CD8-positive, alpha-beta memory T cell (primary cell): ENCODE results near the gene LYSMD4. TPM values are rescaled to one million over a fixed set of nuclear protein-coding genes. Genes with fewer than 3 reads are reported as not detected.
"Not testable (repeated sequence)": the region's sequence is repeated elsewhere in the genome, so short reads cannot be mapped to it uniquely, and the experiment has no call there.

Experiments used
- CTCF ChIA-PET: fragments of 350-600 bp; sonication (Branson Sonifier 250); formaldehyde crosslinking; loops from one replicate; lab custom pipeline; 2021; ENCODE audit warnings: antibody characterized with exemption; lab: Charles Lee
- POLR2A ChIA-PET: fragments of 350-600 bp; sonication (Branson Sonifier 250); formaldehyde crosslinking; loops from one replicate; lab custom pipeline; 2021; ENCODE audit warnings: antibody characterized with exemption; lab: Charles Lee
- DNase-seq, 5 donors: peaks; one replicate each; pipeline versions ENCODE4 v3.0.0 to v3.0.0-alpha.2; 2020 to 2022; ENCODE audit warnings: mixed read lengths in 1 of 5
- H3K27ac ChIP-seq: one replicate; pipeline ENCODE4 v1.7.0; 2013; ENCODE audit warnings: low read depth, mild to moderate bottlenecking, low read length, moderate library complexity
- H3K27me3 ChIP-seq: 2 replicates; pipeline ENCODE4 v1.7.0; 2013; ENCODE audit warnings: low read length, mild to moderate bottlenecking; ENCODE audit not compliant: insufficient read depth, poor library complexity, severe bottlenecking
- H3K36me3 ChIP-seq: 2 replicates; pipeline ENCODE4 v1.7.0; 2013; ENCODE audit warnings: mild to moderate bottlenecking, low read length, moderate library complexity; ENCODE audit not compliant: insufficient read depth
- H3K4me1 ChIP-seq: 2 replicates; pipeline ENCODE4 v1.7.0; 2013; ENCODE audit warnings: mild to moderate bottlenecking, low read length, moderate library complexity; ENCODE audit not compliant: insufficient read depth
- H3K4me3 ChIP-seq: 2 replicates; pipeline ENCODE4 v1.7.0; 2013; ENCODE audit warnings: mild to moderate bottlenecking, low read length
- H3K9me3 ChIP-seq: 2 replicates; pipeline ENCODE4 v1.7.0; 2013; ENCODE audit warnings: mild to moderate bottlenecking, low read length
- H3K27ac Mint-ChIP-seq, 8 donors: one replicate each; pipeline ENCODE4 v1.8.0; 2020 to 2021; ENCODE audit warnings: mixed read lengths in 8 of 8, mild to moderate bottlenecking in 6 of 8, inconsistent platforms in 3 of 8, moderate library complexity in 3 of 8
- H3K27me3 Mint-ChIP-seq, 2 donors: one replicate each; pipeline ENCODE4 v1.8.0; 2020 to 2021; ENCODE audit warnings: mixed read lengths in 2 of 2, mild to moderate bottlenecking in 1 of 2, moderate library complexity in 1 of 2
- H3K36me3 Mint-ChIP-seq, 3 donors: one replicate each; pipeline ENCODE4 v1.8.0; 2020 to 2021; ENCODE audit warnings: mixed read lengths in 3 of 3, inconsistent platforms in 1 of 3, mild to moderate bottlenecking in 1 of 3
- H3K4me1 Mint-ChIP-seq, 3 donors: one replicate each; pipeline ENCODE4 v1.8.0; 2020 to 2021; ENCODE audit warnings: mixed read lengths in 3 of 3, inconsistent platforms in 1 of 3, mild to moderate bottlenecking in 1 of 3
- H3K4me3 Mint-ChIP-seq, 7 donors: one replicate each; pipeline ENCODE4 v1.8.0; 2020 to 2021; ENCODE audit warnings: mixed read lengths in 7 of 7, mild to moderate bottlenecking in 6 of 7, moderate library complexity in 4 of 7, inconsistent platforms in 2 of 7
- H3K9me3 Mint-ChIP-seq, 5 donors: one replicate each; pipeline ENCODE4 v1.8.0; 2020 to 2022; ENCODE audit warnings: mixed read lengths in 5 of 5, mild to moderate bottlenecking in 3 of 5, moderate library complexity in 2 of 5, inconsistent platforms in 1 of 5
- polyA plus RNA-seq: library from polyadenylated mRNA; unstranded; fragments of 300-500 nt; fragmentation: Illumina TruSeq; gene quantifications from one replicate; pipeline ENCODE4 v1.2.3, GENCODE V29; 2021
- total RNA-seq, 2 experiments: library from RNA; stranded (reverse); gene quantifications; one replicate each; pipeline ENCODE4 v1.2.3, GENCODE V29; 2021

LYSMD4 gene
- total RNA-seq (1 to 10 TPM; 7.9 to 8.4 TPM), polyA plus RNA-seq (6.5 TPM)

GRCh38 chr15:99733268-99734039 is at the start of gene LYSMD4:
TSS of gene LYSMD4 (minus strand) at chr15:99733437. CDS start at chr15:99731999, 1,438 bp downstream.
- H3K4me1 ChIP-seq, result peaks cover 11% of the 10 kb centered on the region
- Mint-ChIP-seq H3K36me3 (peaks cover 0 to 15% (median 7%) of the 10 kb centered on the region in 3 donors), H3K4me3 (peak within 1 kb of the TSS; percentile 73 to 92 (median 87)), H3K27ac (peak within 1 kb of the TSS; percentile 58 to 94 (median 85)), H3K9me3 (no peaks in the 10 kb centered on the region), H3K4me1 (peaks cover 12 to 24% (median 22%) of the 10 kb centered on the region in 3 donors), H3K27me3 (peaks cover 0 to 2% of the 10 kb centered on the region in 2 donors)
- peak; percentile 96 to 99 (median 98) for DNase-seq
- no peaks in the 10 kb centered on the region for H3K27me3 ChIP-seq
- H3K9me3 ChIP-seq, result no peaks in the 10 kb centered on the region
- H3K27ac ChIP-seq, result peak within 1 kb of the TSS; percentile 53
- ChIA-PET CTCF (interaction anchor here (0.9 to 2.7 kb wide), 6 partner anchors 20 to 460 kb away, joined by 3 to 9 read pairs (median 4); no protein-coding TSS in a partner anchor), POLR2A (interaction anchor here (0.5 to 2.0 kb wide), 9 partner anchors 10 to 601 kb away, joined by 3 to 5 read pairs (median 4); no protein-coding TSS in a partner anchor)
- H3K36me3 ChIP-seq, result peaks cover 4% of the 10 kb centered on the region
- H3K4me3 ChIP-seq, result peak within 1 kb of the TSS; percentile 58

GRCh38 chr15:99782029-99782428 is 48.8 kb upstream of the LYSMD4 start:
- H3K4me3 ChIP-seq, H3K4me1 ChIP-seq, H3K27ac ChIP-seq, H3K27me3 ChIP-seq, DNase-seq, H3K36me3 Mint-ChIP-seq, H3K4me1 Mint-ChIP-seq, H3K9me3 ChIP-seq, H3K27ac Mint-ChIP-seq, H3K9me3 Mint-ChIP-seq, H3K27me3 Mint-ChIP-seq, H3K36me3 ChIP-seq, POLR2A ChIA-PET, CTCF ChIA-PET, H3K4me3 Mint-ChIP-seq: not testable (repeated sequence)

- no peak overlapping the region for H3K27ac Mint-ChIP-seq
- Histone ChIP-seq H3K36me3 (no peaks in the 10 kb centered on the region), H3K4me1 (no peaks in the 10 kb centered on the region), H3K27me3 (no peaks in the 10 kb centered on the region), H3K9me3 (no peaks in the 10 kb centered on the region), H3K4me3 (no peak overlapping the region), H3K27ac (no peak overlapping the region)
- H3K4me3 Mint-ChIP-seq, result no peak overlapping the region
- peaks cover 0 to 3% (median 0%) of the 10 kb centered on the region in 3 donors for H3K36me3 Mint-ChIP-seq
- DNase-seq, result no peak
- peaks cover 0 to 4% of the 10 kb centered on the region in 2 donors for H3K27me3 Mint-ChIP-seq
- no peaks in the 10 kb centered on the region for H3K4me1 Mint-ChIP-seq
- no peaks in the 10 kb centered on the region for H3K9me3 Mint-ChIP-seq
- POLR2A ChIA-PET, result no interaction called here
- CTCF ChIA-PET, result no interaction called here
Observed at GRCh38 chr15:99777144-99777543, 43.9 kb upstream of the LYSMD4 start.

DNA sequence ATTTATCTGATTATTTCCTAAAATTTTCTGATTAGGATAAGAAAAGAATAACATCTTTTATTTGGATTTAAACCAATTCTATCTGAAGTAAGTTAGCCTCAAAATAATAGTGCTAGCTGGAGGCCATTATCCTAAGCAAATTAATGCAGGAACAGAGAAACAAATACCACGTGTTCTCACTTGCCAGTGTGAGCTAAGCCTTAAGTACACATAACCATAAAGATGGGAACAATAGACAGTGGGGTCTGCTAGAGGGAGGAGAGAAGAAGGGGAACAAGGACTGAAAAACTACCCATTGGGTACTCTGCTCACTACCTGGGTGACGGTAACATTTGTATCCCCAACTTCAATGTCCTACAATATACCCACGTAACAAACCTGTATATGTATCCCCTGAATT is 31.3 kb upstream of the LYSMD4 start:
- CTCF ChIA-PET, result no interaction called here
- H3K27me3 ChIP-seq, result no peaks in the 10 kb centered on the region

GRCh38 chr15:99763827-99764226 is 30.6 kb upstream of the LYSMD4 start:
- no peaks in the 10 kb centered on the region for H3K36me3 Mint-ChIP-seq
- POLR2A ChIA-PET, result no interaction called here
- no peak overlapping the region for H3K4me3 Mint-ChIP-seq
- DNase-seq, result no peak
- CTCF ChIA-PET, result no interaction called here
- H3K4me1 Mint-ChIP-seq, result no peaks in the 10 kb centered on the region
- no peak overlapping the region for H3K27ac Mint-ChIP-seq
- peaks cover 3% of the 10 kb centered on the region in 2 donors for H3K27me3 Mint-ChIP-seq
- H3K4me1 ChIP-seq, result no peaks in the 10 kb centered on the region
- no peak overlapping the region for H3K4me3 ChIP-seq
- no peaks in the 10 kb centered on the region for H3K36me3 ChIP-seq
- no peaks in the 10 kb centered on the region for H3K27me3 ChIP-seq
- no peak overlapping the region for H3K27ac ChIP-seq
- no peaks in the 10 kb centered on the region for H3K9me3 ChIP-seq
- no peaks in the 10 kb centered on the region for H3K9me3 Mint-ChIP-seq

More for the DNA sequence above, 31.3 kb upstream of the LYSMD4 start:
- H3K36me3 Mint-ChIP-seq, result no peaks in the 10 kb centered on the region
- H3K9me3 ChIP-seq, result no peaks in the 10 kb centered on the region
- no peak overlapping the region for H3K27ac Mint-ChIP-seq
- no peaks in the 10 kb centered on the region for H3K4me1 Mint-ChIP-seq
- POLR2A ChIA-PET, result no interaction called here
- no peak overlapping the region for H3K4me3 Mint-ChIP-seq
- no peaks in the 10 kb centered on the region for H3K9me3 Mint-ChIP-seq
- no peak overlapping the region for H3K4me3 ChIP-seq
- peaks cover 3% of the 10 kb centered on the region in 2 donors for H3K27me3 Mint-ChIP-seq
- no peaks in the 10 kb centered on the region for H3K4me1 ChIP-seq
- H3K36me3 ChIP-seq, result no peaks in the 10 kb centered on the region
- no peak overlapping the region for H3K27ac ChIP-seq
- DNase-seq, result no peak

DNA sequence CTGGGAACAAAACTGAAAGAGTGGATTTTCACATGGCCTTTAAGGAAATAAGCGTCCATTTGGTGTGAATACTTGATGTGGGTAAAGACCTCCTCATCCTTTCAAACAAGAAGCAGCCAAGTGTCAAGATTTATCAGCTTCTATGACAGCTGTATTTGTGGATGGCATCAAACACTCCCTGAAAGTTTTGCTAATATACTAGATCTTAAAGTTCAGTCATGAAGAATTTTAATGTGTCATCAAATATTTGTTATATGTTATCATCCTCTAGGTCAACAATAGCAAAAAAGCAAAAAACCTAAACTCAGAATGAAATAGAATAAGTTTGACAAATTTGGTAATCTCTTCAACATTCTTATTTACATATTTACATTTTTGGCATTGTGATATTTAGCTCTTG is 29.1 kb upstream of the LYSMD4 start:
- H3K9me3 Mint-ChIP-seq, result no peaks in the 10 kb centered on the region
- Histone ChIP-seq H3K4me3 (no peak overlapping the region), H3K36me3 (no peaks in the 10 kb centered on the region), H3K4me1 (no peaks in the 10 kb centered on the region), H3K9me3 (no peaks in the 10 kb centered on the region), H3K27me3 (no peaks in the 10 kb centered on the region), H3K27ac (no peak overlapping the region)
- ChIA-PET CTCF (no interaction called here), POLR2A (no interaction called here)
- no peaks in the 10 kb centered on the region for H3K36me3 Mint-ChIP-seq
- H3K27me3 Mint-ChIP-seq, result peaks cover 3 to 8% of the 10 kb centered on the region in 2 donors
- no peak overlapping the region for H3K27ac Mint-ChIP-seq
- H3K4me3 Mint-ChIP-seq, result no peak overlapping the region
- H3K4me1 Mint-ChIP-seq, result no peaks in the 10 kb centered on the region
- no peak for DNase-seq

DNA sequence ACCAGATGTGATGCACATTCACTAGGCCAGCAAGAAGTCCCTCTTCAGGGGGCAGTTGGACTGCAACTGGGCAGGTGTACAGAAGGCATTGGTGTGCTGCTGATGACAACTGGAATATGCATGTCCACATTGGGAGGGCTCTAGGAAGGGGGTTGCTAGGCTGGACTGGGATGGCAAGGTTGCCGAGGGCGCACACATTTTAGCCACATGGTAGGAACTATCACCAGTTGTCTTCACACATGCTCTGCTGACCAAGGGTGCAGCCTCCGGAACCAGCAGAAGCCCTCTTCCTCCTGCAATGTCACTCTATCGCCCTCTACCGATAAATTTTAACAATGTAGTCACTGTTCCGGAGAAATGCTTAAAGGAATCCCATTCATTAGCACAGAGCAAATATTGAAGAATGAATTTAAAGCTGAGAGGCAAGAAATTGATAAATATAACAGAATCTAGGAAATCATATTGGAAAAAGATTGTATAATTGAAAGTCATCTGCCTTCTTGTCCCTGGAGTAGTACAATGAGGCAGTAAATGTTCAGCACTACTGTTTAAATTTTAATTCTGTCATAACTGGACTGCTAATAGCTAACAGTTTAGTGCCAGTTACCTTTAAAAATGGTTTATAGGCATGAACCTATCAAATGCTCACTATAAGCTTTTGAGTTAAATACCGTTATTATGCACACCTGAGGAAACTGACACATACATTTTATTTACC is 22.6 kb upstream of the LYSMD4 start:
- Mint-ChIP-seq H3K27me3 (peaks cover 0 to 4% of the 10 kb centered on the region in 2 donors), H3K27ac (no peak overlapping the region), H3K36me3 (no peaks in the 10 kb centered on the region), H3K4me3 (no peak overlapping the region), H3K9me3 (no peaks in the 10 kb centered on the region), H3K4me1 (peaks cover 0 to 6% (median 3%) of the 10 kb centered on the region in 3 donors)
- Histone ChIP-seq H3K27me3 (no peaks in the 10 kb centered on the region), H3K4me3 (no peak overlapping the region), H3K27ac (no peak overlapping the region), H3K4me1 (peaks cover 4% of the 10 kb centered on the region), H3K36me3 (no peaks in the 10 kb centered on the region), H3K9me3 (no peaks in the 10 kb centered on the region)
- ChIA-PET POLR2A (interaction anchor here (1.5 kb wide), 1 partner anchor 23 kb away, joined by 4 read pairs; the partner anchor contains the start of gene LYSMD4), CTCF (interaction anchor here (0.6 to 4.3 kb wide), 15 partner anchors 15 to 594 kb away, joined by 3 to 28 read pairs (median 4); partner anchors contain the start of genes LRRC28 and LYSMD4)
- DNase-seq, result peak in 3 of 5 donors; percentile 42 to 59 (median 47)

- H3K9me3 ChIP-seq, result no peaks in the 10 kb centered on the region
- POLR2A ChIA-PET, result no interaction called here
- H3K4me3 ChIP-seq, result no peak overlapping the region
- CTCF ChIA-PET, result interaction anchor here (1.9 kb wide), 1 partner anchor 481 kb away, joined by 6 read pairs; no protein-coding TSS in a partner anchor
- no peaks in the 10 kb centered on the region for H3K36me3 Mint-ChIP-seq
- H3K9me3 Mint-ChIP-seq, result no peaks in the 10 kb centered on the region
- H3K4me3 Mint-ChIP-seq, result no peak overlapping the region
- H3K27me3 Mint-ChIP-seq, result peaks cover 0 to under 1% of the 10 kb centered on the region in 2 donors
- no peak overlapping the region for H3K27ac Mint-ChIP-seq
- H3K36me3 ChIP-seq, result no peaks in the 10 kb centered on the region
- peaks cover 4% of the 10 kb centered on the region for H3K4me1 ChIP-seq
- H3K4me1 Mint-ChIP-seq, result peaks cover 0 to 6% (median 3%) of the 10 kb centered on the region in 3 donors
- no peak overlapping the region for H3K27ac ChIP-seq
- DNase-seq, result no peak
- H3K27me3 ChIP-seq, result no peaks in the 10 kb centered on the region
Observed at GRCh38 chr15:99753066-99753465, 19.8 kb upstream of the LYSMD4 start.
